SH-SY5Y (cell line): ENCODE data around the gene MACROD2.

Experiments
- GATA2 ChIP-seq: IDR thresholded peaks from 2 replicates; pipeline ENCODE4 v1.6.1; 2011; ENCODE audit warnings: mild to moderate bottlenecking, low read depth, low read length
- GATA3 ChIP-seq: IDR thresholded peaks from 2 replicates; pipeline ENCODE4 v1.6.1; 2011; ENCODE audit warnings: low read depth, mild to moderate bottlenecking, low read length, moderate library complexity

DNA sequence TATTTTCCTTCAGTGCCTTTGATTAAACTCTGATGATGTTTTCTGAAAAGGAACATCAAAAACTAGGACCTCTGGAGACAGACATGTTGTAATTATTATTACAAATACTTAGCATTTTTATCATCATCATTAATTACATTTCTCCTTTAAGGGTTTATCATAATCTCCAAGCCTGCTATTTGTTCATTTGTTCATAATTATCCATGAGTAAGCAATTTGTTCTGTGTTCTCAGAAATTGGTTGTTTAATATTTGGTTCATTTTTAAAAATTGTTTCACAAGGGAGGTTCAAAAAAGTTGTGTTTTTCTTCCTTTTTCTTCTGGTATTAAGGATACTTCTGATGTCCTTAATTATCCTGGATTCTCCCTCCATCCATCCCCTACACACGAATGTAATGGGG lies 1192.3 kb downstream of the MACROD2 start:
- TF ChIP-seq GATA3 (no peak), GATA2 (no peak)
